HEK293 (cell line): ENCODE measurements around the gene PTPRN2.

Experiments
- ZNF184 ChIP-seq: fragments of 450-650 bp; IDR thresholded peaks from 2 replicates; pipeline ENCODE4 v1.5.1; 2018; ENCODE audit warnings: missing biosample characterization, mild to moderate bottlenecking, missing genetic modification characterization
- ZNF19 ChIP-seq: fragments of 450-650 bp; formaldehyde crosslinking; IDR thresholded peaks from 2 replicates; pipeline ENCODE4; 2016; ENCODE audit warnings: missing biosample characterization, missing genetic modification characterization, low read depth
- ZNF664 ChIP-seq: fragments of 450-650 bp; formaldehyde crosslinking; IDR thresholded peaks from 2 replicates; pipeline ENCODE4 v1.5.1; 2016; ENCODE audit warnings: missing biosample characterization, missing genetic modification characterization
- ZNF843 ChIP-seq: fragments of 450-650 bp; formaldehyde crosslinking; IDR thresholded peaks from 2 replicates; pipeline ENCODE4 v1.5.1; 2016; ENCODE audit warnings: missing biosample characterization, missing genetic modification characterization
- TF ChIP-seq, protein P1 (sequence below): fragments of 450-650 bp; formaldehyde crosslinking; IDR thresholded peaks from 2 replicates; pipeline ENCODE4 v1.5.1; 2016; ENCODE audit warnings: missing biosample characterization, missing genetic modification characterization

DNA sequence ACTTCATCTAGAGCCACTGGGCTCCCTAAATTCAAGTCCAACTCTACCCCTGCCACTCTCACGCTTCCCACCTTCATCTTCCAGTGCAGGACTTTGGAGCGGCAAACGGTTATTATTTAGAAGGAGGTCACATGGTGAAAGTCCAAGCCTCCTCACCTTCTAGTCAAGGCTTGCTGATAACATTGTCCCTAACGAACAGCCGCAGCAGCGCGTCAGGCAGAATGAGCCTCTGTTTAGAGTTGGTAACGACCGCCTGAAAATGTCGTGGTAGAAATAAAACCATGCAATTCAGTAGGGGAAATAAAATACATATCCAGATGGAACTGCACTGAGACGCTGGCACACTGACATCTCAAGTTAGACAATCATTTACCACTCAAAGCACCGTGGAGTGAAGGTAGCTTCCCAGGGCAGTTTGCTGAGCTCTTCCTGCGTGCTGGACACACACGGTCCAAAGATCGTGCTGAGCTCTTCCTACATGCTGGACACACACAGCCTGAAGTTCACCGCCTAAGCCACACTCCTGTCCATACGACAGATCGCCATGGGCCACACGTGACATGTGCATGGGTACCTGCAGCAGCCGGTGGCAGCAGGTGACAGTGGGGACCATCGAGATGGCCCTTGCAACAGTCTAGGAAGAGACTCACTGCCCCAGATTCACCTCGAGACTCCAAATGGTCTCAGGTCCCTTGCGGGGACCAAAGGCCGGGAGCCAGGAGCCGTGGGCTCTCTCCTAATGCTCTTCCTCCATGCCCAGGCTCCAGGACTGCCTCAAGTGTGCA lies 323.5 kb downstream of the PTPRN2 start:
- no peak for TF ChIP-seq ZNF664 (tag by site-specific recombination)
- no peak for TF ChIP-seq ZNF843 (tag by site-specific recombination)
- TF ChIP-seq, protein P1, sequence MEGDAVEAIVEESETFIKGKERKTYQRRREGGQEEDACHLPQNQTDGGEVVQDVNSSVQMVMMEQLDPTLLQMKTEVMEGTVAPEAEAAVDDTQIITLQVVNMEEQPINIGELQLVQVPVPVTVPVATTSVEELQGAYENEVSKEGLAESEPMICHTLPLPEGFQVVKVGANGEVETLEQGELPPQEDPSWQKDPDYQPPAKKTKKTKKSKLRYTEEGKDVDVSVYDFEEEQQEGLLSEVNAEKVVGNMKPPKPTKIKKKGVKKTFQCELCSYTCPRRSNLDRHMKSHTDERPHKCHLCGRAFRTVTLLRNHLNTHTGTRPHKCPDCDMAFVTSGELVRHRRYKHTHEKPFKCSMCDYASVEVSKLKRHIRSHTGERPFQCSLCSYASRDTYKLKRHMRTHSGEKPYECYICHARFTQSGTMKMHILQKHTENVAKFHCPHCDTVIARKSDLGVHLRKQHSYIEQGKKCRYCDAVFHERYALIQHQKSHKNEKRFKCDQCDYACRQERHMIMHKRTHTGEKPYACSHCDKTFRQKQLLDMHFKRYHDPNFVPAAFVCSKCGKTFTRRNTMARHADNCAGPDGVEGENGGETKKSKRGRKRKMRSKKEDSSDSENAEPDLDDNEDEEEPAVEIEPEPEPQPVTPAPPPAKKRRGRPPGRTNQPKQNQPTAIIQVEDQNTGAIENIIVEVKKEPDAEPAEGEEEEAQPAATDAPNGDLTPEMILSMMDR (tag by site-specific recombination), result no peak
- no peak for TF ChIP-seq ZNF19 (tag by site-specific recombination)
- TF ChIP-seq ZNF184, result no peak
